Measurements from ENCODE around the gene WSCD1. TPM values are rescaled to one million over a fixed set of nuclear protein-coding genes. Genes with fewer than 3 reads are reported as not detected.

WSCD1 gene
- total and polyA plus RNA-seq, 9 donors, result 0.53 to 4.4 (median 1.7) TPM

DNA sequence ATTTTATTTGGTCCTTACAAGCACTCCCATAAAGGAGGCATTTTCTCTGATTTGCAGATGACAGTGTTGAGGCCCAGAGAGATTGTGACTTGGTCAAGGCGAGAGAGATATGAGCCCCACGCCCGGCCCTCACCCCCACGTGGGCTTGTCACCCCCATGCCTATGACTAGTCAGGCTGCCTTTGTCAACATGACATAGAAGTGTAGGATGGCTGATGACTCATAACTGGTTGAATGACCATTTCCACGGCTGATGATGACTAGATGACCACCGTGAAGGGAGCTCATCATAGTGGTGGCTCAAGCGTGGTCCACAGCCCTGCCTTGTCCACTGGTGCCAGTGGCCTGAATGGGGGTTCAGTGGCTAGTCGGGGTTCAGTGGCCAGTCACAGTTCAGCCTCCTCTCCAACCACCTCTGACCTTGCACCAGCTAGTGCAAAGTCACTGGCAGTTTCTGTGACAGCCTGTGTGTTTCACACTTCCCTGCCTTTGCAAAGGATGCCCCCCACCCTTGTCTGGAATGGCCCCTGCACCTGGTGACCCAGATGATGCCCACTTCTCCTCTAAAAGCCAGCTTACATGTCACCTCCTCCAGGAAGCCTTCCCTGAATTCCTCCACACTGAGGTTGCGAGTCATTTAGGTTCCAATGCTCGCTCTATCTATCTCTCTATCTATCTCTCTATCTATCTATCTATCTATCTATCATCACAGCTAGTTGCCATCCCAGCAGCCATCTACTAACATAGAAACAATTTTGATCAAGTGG, 3.8 kb upstream of the WSCD1 start:
- Histone ChIP-seq H3K27me3 (no peaks in the 10 kb centered on the region), H3K4me1 (ENCODE audit: insufficient read depth) (no peaks in the 10 kb centered on the region), H3K36me3 (no peaks in the 10 kb centered on the region), H3K9me3 (no peaks in the 10 kb centered on the region), H3K4me3 (no peak overlapping the region), H3K27ac (no peak overlapping the region)
- no peak for DNase-seq
- 74 to 79% (median 77%) methylated on average over 10 of the region's 10 CpGs for WGBS, 3 donors
- TF ChIP-seq EP300 (IDR thresholded peaks at IDR 0.05) (no peak), POLR2A (IDR thresholded peaks at IDR 0.05) (no peak)
- TF ChIP-seq, protein P1, sequence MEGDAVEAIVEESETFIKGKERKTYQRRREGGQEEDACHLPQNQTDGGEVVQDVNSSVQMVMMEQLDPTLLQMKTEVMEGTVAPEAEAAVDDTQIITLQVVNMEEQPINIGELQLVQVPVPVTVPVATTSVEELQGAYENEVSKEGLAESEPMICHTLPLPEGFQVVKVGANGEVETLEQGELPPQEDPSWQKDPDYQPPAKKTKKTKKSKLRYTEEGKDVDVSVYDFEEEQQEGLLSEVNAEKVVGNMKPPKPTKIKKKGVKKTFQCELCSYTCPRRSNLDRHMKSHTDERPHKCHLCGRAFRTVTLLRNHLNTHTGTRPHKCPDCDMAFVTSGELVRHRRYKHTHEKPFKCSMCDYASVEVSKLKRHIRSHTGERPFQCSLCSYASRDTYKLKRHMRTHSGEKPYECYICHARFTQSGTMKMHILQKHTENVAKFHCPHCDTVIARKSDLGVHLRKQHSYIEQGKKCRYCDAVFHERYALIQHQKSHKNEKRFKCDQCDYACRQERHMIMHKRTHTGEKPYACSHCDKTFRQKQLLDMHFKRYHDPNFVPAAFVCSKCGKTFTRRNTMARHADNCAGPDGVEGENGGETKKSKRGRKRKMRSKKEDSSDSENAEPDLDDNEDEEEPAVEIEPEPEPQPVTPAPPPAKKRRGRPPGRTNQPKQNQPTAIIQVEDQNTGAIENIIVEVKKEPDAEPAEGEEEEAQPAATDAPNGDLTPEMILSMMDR (IDR thresholded peaks at IDR 0.05), result no peak
- intact Hi-C loops (cut with DNase I), result no loop called here

DNA sequence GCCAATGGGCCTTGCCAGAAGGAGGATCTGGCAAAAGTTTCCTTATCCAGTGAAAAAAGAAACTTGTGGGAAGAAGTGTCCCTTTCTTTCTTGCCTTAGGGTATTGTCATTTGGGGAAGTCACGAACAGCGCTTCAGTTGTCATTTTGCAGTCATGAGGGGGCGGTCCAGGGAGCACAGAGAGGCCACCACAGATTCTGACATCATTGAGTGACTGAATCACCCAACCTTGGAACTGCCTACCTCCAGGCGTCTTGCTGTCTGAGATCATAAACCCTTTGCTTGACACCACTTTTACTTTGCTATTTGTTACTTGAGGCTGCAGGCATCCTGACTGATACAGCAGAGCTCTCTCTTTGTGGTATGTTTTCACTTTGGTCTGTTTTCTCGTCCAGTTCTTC, 3.1 kb upstream of the WSCD1 start:
- Histone ChIP-seq H3K4me1 (ENCODE audit: insufficient read depth) (no peaks in the 10 kb centered on the region), H3K27ac (no peak overlapping the region), H3K36me3 (no peaks in the 10 kb centered on the region), H3K9me3 (no peaks in the 10 kb centered on the region), H3K27me3 (no peaks in the 10 kb centered on the region), H3K4me3 (no peak overlapping the region)
- no peak for DNase-seq
- TF ChIP-seq POLR2A (IDR thresholded peaks at IDR 0.05), result no peak
- no peak for TF ChIP-seq EP300 (IDR thresholded peaks at IDR 0.05)
- TF ChIP-seq, protein P1 (IDR thresholded peaks at IDR 0.05), result no peak
- intact Hi-C loops (cut with DNase I), result no loop called here
- WGBS, 3 donors, result 59 to 69% (median 65%) methylated on average over 5 of the region's 5 CpGs

DNA sequence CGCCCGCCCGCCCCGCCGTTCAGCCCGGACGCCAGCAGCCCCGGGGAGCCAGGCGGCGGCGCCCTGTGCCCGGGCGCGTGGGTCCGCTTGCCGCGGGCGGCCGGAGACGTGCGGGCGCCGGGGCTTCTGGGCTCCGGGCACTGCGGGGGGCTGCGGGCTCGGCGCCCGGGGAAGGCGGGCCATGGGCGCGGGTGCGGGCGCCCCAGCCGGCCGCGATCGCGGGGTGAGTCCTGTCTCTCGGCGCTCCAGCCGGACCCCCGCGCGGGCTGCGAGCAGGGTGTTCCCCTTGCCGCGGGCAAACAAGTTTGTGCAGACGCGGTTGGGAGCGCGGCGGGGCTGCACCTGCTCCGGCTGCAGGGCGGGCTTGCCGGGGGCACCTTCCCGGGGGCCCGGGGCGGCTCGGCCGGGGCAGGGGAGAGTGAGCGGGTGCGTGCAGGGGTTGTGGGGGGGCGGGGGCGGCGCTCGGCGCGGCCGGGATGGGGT, 292 bp downstream of the WSCD1 start:
- no peaks in the 10 kb centered on the region for H3K4me1 ChIP-seq (ENCODE audit: insufficient read depth)
- no peak overlapping the region for H3K27ac ChIP-seq
- no peak for DNase-seq
- H3K36me3 ChIP-seq, result no peaks in the 10 kb centered on the region
- TF ChIP-seq, protein P1 (IDR thresholded peaks at IDR 0.05), result no peak
- no peak for TF ChIP-seq EP300 (IDR thresholded peaks at IDR 0.05)
- TF ChIP-seq POLR2A (IDR thresholded peaks at IDR 0.05), result no peak
- WGBS, 3 donors, result 0 to 1% (median 0%) methylated on average over 14 to 70 of the region's 70 CpGs
- intact Hi-C loops (cut with DNase I), result no loop called here
- no peaks in the 10 kb centered on the region for H3K9me3 ChIP-seq
- peak overlapping the region; percentile 32 for H3K4me3 ChIP-seq
- no peaks in the 10 kb centered on the region for H3K27me3 ChIP-seq

- Histone ChIP-seq H3K27ac (no peak overlapping the region), H3K4me1 (ENCODE audit: insufficient read depth) (no peaks in the 10 kb centered on the region), H3K4me3 (peak overlapping the region; percentile 32), H3K36me3 (no peaks in the 10 kb centered on the region), H3K27me3 (no peaks in the 10 kb centered on the region), H3K9me3 (no peaks in the 10 kb centered on the region)
- no peak for DNase-seq
- TF ChIP-seq POLR2A (IDR thresholded peaks at IDR 0.05), result no peak
- TF ChIP-seq, protein P1 (IDR thresholded peaks at IDR 0.05), result no peak
- no peak for TF ChIP-seq EP300 (IDR thresholded peaks at IDR 0.05)
- WGBS, 3 donors, result 1 to 2% (median 2%) methylated on average over 26 to 39 of the region's 39 CpGs
- intact Hi-C loops (cut with DNase I), result no loop called here
These were observed 833 bp downstream of the WSCD1 start for GRCh38 chr17:6070913-6071511.

Data from ovary (tissue), 9 donors.